Stimulated activated CD8-positive, alpha-beta memory T cell treated with anti-CD3 and anti-CD28 coated beads, Interleukin-15, amount 100 ng/mL, for 24 hours (primary cell): Measurements from ENCODE around the gene PSME3.
"Not testable (repeated sequence)": the region's sequence is repeated elsewhere in the genome, so short reads cannot be mapped to it uniquely, and the experiment has no call there.

Experiments used
- DNase-seq: peaks from one replicate; pipeline ENCODE4 v3.0.0-alpha.2; 2020; ENCODE audit warnings: low read depth

The PSME3 gene

DNA sequence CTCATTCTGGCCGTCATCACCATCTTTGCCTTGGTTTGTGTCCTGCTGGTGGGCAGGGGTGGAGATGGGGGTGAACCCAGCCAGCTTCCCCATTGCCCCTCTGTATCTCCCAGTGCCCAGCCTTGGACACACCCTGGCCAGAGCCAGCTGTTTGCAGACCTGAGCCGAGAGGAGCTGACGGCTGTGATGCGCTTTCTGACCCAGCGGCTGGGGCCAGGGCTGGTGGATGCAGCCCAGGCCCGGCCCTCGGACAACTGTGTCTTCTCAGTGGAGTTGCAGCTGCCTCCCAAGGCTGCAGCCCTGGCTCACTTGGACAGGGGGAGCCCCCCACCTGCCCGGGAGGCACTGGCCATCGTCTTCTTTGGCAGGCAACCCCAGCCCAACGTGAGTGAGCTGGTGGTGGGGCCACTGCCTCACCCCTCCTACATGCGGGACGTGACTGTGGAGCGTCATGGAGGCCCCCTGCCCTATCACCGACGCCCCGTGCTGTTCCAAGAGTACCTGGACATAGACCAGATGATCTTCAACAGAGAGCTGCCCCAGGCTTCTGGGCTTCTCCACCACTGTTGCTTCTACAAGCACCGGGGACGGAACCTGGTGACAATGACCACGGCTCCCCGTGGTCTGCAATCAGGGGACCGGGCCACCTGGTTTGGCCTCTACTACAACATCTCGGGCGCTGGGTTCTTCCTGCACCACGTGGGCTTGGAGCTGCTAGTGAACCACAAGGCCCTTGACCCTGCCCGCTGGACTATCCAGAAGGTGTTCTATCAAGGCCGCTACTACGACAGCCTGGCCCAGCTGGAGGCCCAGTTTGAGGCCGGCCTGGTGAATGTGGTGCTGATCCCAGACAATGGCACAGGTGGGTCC lies 18.4 kb downstream of the PSME3 start:
- not testable (repeated sequence) for DNase-seq

DNA sequence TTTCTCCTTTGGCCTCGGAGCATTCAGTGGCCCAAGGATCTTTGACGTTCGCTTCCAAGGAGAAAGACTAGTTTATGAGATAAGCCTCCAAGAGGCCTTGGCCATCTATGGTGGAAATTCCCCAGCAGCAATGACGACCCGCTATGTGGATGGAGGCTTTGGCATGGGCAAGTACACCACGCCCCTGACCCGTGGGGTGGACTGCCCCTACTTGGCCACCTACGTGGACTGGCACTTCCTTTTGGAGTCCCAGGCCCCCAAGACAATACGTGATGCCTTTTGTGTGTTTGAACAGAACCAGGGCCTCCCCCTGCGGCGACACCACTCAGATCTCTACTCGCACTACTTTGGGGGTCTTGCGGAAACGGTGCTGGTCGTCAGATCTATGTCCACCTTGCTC lies 19.2 kb downstream of the PSME3 start:
- no peak for DNase-seq

DNA sequence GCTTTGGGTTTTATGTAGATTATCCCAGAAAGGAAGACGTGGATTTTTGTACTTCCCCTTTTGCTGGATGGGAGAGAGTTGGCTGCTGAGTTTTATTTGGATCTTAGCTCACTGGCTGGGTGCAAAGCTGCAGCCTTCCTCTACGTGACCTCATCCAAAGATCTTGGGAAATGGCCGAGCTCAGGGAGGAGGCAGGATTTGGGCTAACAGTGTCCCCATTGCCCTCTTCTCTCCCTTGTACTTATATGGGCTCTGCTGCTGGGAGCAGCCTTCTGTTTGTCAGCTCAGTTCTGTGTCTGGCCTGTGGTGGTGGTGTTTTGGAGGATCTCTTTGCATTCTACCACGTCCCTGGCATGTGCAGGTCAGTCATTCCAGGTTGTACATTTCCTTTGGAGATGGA lies 19.8 kb downstream of the PSME3 start:
- DNase-seq: no peak

DNA sequence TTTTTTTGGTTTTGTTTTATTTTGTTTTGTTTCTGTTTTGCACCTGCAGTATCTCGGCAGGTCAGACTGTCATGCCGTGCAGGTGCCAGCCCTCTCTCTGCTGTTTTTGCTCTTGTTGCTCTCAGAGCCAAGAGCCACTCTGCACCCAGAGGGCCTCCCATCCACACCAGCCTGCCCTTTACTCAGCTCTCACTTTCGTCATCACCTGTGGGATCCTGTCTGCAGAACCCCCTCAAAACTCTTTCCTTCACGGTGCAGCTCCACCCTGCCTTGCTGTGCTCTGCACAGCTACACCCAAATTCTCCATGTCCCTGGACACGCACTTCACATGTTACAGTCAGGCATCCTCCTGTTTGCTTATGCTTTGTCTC lies 20.4 kb downstream of the PSME3 start:
- DNase-seq: no peak

GRCh38 chr17:42853968-42854790 lies 21.0 kb downstream of the PSME3 start:
- no peak for DNase-seq

- no peak for DNase-seq
Measured at GRCh38 chr17:42855048-42855596, 21.9 kb downstream of the PSME3 start.

DNA sequence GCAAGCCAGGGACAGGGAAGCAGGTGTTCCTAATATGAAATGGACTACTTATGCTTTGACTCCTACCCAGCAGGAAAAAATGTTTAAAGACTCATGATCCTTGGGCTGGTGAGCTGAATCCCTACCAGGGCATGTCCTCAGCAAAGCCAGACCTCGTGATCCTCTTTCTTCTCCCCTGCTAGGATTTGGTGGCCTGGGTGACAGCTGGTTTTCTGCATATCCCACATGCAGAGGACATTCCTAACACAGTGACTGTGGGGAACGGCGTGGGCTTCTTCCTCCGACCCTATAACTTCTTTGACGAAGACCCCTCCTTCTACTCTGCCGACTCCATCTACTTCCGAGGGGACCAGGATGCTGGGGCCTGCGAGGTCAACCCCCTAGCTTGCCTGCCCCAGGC lies 22.9 kb downstream of the PSME3 start:
- DNase-seq: not testable (repeated sequence)

DNA sequence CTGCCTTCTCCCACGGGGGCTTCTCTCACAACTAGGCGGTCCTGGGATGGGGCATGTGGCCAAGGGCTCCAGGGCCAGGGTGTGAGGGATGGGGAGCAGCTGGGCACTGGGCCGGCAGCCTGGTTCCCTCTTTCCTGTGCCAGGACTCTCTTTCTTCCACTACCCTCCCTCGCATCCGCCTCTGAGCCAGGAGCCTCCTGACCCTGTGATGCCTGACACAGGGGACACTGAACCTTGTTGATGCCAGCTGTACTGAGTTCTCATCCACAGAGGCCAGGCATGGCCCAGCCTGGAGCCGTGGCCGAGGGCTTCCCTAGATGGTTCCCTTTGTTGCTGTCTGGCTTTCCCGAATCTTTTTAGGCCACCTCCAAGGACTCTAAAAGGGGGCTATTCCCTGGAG lies 23.3 kb downstream of the PSME3 start:
- DNase-seq: not testable (repeated sequence)

DNA sequence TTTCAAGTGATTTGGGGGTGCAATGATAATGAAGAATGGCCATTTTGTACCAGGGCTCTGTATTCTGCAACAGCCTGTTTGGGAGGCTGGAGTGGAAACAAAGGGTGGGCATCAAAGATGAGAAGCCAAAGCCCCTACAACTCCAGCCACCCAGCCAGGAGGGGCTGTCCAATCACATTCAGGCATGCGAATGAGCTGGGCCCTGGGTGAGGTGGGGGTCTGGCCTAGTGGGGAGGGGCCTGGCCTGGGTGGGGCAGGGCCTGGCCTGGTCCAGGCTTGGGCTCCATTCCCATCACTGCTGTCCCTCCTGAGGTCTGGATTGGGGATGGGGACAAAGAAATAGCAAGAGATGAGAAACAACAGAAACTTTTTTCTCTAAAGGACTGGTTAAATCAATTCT lies 24.2 kb downstream of the PSME3 start:
- no peak for DNase-seq

DNA sequence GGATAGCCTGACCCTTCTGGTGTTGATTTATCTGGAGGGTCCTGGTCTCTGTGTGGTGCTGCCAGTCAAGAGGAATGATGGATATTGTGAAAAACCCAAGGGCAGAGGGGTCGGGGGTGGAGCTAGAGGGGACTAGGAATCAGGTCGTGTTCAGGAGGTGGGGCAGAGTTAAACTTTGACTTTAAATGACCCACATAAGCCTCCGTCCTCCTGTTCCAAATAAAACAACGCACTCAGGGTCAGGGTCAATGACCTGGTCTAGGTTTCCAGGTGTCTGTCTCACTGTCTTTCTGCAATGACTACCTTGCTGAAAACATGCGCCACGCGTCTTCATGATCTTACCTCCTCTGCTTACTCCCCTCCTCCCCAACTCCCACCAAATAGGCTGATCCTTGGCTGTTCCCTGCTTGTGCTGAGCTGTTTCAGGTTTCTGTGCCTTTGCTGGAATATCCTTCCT lies 32.5 kb downstream of the PSME3 start:
- DNase-seq: no peak

DNA sequence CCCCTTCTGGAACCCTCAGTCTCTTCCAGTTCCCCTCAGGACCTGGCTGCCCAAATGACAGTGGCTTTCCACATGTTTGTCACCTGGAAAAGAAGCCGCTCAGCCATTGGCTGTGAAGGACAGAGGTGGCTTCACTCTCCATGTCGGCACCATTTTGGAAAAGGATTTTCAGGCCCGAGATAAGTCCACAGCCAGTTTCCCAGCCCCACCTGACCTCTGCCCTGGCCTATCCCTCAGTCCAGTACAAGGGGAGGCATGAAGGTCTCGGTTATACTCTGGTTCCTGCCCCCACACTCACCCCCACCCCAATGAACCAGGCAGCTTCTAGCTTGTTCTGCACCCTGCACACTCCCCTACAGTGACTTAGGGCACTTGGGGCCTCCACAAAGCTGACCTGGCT lies 33.0 kb downstream of the PSME3 start:
- no peak for DNase-seq

DNA sequence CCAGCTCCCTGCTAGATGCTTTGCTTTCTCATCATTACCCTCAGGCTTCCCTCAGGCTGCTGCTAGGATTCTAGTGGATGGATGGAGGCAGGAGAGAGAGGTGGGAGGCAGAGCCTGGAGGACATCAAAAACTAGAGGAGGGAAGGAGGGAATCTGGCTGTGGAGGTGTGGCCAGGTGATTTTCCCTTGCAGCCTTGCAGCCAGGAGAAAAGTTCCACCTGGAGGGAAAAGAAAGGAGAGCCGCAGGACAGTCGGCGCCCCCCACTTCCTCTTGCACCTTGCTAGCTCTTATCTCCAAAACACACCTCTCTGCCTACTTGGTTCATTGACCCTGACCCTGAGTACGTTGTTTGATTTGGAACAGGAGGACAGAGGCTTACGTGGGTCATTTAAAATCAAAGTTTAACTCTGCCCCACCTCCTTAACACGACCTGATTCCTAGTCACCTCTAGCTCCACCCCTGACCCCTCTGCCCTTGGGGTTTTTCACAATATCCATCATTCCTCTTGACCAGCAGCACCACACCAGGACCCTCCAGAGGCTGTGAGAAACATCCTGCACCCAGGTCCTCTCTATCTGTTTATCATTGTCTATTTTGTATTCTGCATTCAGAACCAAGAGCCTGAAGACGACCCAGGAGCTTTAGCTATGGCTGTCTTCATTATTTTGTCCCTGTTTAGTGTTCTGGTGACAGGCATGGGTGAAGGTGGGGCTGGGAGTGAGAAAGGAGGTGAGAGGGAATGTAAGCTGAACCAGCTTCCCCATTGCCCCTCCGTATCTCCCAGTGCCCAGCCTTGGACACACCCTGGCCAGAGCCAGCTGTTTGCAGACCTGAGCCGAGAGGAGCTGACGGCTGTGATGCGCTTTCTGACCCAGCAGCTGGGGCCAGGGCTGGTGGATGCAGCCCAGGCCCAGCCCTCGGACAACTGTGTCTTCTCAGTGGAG lies 33.7 kb downstream of the PSME3 start:
- no peak for DNase-seq

- not testable (repeated sequence) for DNase-seq
Measured at GRCh38 chr17:42867694-42868261, 34.6 kb downstream of the PSME3 start.

DNA sequence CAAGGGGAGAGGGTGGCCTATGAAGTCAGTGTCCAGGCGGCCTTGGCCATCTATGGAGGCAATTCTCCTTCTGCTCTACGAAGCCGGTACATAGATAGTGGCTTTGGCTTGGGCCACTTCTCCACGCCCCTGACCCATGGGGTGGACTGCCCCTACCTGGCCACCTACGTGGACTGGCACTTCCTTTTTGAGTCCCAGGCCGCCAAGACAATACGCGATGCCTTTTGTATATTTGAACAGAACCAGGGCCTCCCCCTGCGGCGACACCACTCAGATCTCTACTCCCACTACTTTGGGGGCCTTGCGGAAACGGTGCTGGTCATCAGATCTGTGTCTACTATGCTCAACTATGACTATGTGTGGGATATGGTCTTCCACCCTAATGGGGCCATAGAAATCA lies 35.1 kb downstream of the PSME3 start:
- DNase-seq: no peak

DNA sequence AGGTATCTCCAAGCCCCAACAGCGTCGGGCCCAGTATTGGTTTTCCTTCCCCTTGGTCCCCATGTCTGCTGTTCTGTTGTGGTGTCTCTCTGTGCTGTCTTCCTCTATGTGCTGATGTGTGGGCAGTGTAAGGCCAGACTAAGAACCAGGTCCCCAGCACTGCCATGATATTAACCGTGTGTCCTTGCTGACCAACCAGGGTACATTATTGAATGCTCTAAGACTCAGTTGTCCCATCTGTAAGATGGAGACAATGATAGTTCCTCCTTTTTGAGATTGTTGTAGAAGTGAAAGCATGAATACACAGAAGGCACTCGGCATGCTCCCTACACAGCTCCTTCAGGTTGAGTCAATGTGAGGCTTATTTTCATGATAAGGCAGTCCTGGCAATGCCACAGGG lies 38.5 kb downstream of the PSME3 start:
- DNase-seq: no peak

GRCh38 chr17:42872251-42872965 lies 39.2 kb downstream of the PSME3 start:
- DNase-seq: no peak

- no peak for DNase-seq
Measured at GRCh38 chr17:42873315-42873714, 40.1 kb downstream of the PSME3 start.

DNA sequence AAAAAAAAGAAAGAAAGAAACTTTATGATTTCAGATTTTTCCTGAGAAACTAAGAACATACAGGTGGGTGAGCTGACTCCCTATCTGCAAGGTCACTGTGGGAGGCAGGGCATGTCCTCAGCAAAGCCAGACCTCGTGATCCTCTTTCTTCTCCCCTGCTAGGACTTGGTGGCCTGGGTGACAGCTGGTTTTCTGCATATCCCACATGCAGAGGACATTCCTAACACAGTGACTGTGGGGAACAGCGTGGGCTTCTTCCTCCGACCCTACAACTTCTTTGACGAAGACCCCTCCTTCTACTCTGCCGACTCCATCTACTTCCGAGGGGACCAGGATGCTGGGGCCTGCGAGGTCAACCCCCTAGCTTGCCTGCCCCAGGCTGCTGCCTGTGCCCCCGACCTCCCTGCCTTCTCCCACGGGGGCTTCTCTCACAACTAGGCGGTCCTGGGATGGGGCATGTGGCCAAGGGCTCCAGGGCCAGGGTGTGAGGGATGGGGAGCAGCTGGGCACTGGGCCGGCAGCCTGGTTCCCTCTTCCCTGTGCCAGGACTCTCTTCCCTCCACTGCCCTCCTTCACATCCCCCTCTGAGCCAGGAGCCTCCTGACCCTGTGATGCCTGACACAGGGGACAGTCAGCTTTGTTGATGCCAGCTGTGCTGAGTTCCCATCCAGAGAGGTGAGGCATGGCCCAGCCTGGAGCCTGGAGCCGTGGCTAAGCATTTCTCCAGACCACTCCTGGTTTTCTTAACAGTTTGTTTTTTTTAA lies 40.9 kb downstream of the PSME3 start:
- DNase-seq: not testable (repeated sequence)

DNA sequence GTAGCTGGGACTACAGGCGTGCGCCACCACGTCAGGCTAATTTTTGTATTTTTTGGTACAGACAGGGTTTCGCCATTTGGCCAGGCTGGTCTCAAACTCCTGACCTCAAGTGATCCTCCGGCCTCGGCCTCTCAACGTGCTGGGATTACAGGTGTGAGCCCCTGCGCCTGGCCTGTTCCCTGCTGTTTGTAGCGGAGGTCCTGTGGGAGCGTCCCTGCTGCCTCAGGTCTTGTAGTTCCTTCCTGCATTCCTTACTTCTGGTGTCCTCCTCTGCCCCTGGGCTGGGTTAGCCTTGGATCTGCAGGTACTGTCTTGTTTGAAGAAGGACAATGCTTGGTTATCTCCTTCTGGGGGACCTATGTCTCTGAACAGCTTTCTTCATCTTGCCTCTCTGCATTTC lies 43.8 kb downstream of the PSME3 start:
- DNase-seq: no peak
